ENCODE results near the gene FHOD3. TPM values are rescaled to one million over a fixed set of nuclear protein-coding genes. Genes with fewer than 3 reads are reported as not detected.
"Not testable (repeated sequence)": the region's sequence is repeated elsewhere in the genome, so short reads cannot be mapped to it uniquely, and the experiment has no call there.

Gene FHOD3
- total RNA-seq, 1 experiment from 2014 or later, result 23.1 TPM

- no peak for DNase-seq (ENCODE audit: extremely low read depth, low read depth)
Measured at GRCh38 chr18:36341944-36342343, 44.4 kb downstream of the FHOD3 start.

GRCh38 chr18:36348331-36348730 lies 50.8 kb downstream of the FHOD3 start:
- no peak for DNase-seq (ENCODE audit: extremely low read depth, low read depth)

GRCh38 chr18:36348971-36349417 lies 51.5 kb downstream of the FHOD3 start:
- no peak for DNase-seq (ENCODE audit: extremely low read depth, low read depth)

- no peak for DNase-seq (ENCODE audit: extremely low read depth, low read depth)
Measured at GRCh38 chr18:36349552-36349951, 52.0 kb downstream of the FHOD3 start.

DNA sequence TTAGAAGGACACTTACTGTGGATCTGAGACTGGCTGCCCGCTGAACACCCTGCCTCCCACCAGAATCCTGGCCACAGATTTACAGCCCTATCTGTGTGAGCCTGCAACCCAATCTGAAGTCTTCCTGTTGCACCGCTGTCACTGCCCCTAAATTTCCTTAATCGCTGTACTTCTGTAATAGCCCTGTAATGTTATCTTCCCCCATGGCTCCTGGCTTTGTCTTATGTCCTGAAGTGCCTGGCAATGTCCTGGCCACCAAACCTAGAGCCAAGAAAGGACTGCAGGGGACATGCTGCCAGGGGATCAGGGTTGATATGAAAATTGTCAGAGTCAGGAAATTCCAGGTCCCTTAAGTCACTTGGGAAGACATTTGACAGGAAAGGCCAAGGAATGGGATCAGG lies 52.7 kb downstream of the FHOD3 start:
- DNase-seq (ENCODE audit: extremely low read depth, low read depth), result no peak

DNA sequence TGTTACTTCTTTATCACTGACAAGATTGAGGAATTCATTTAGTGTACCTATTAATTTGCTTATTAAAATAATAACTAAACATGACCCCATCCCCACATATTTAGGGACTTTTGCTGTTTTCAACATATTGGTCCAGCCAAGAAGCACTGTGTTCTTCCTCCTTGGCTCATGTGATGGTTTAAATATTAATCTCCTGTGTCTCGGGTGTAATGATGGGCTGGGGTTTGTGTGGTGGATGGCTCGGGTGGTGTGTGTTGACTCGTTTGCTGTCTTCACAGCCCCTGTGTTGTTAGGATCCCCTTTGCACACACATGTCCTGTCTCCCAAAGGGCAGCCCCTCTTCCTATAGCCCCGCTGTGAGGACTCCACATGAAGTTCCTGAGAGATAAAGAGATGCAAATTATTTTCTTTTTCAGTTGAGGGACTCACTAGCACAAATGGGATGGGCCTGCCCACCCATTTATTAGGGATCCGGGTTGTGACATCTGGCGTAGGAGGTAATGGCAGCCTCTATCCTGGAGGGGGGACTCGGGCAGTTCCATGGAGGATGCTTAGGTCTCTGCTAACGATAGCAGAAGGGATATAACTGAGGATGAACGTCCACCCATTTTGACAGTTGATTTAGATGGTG lies 53.4 kb downstream of the FHOD3 start:
- no peak for DNase-seq (ENCODE audit: extremely low read depth, low read depth)

GRCh38 chr18:36352384-36352783 lies 54.9 kb downstream of the FHOD3 start:
- DNase-seq (ENCODE audit: extremely low read depth, low read depth), result no peak

- no peak for DNase-seq (ENCODE audit: extremely low read depth, low read depth)
Measured at GRCh38 chr18:36354989-36355388, 57.5 kb downstream of the FHOD3 start.

DNA sequence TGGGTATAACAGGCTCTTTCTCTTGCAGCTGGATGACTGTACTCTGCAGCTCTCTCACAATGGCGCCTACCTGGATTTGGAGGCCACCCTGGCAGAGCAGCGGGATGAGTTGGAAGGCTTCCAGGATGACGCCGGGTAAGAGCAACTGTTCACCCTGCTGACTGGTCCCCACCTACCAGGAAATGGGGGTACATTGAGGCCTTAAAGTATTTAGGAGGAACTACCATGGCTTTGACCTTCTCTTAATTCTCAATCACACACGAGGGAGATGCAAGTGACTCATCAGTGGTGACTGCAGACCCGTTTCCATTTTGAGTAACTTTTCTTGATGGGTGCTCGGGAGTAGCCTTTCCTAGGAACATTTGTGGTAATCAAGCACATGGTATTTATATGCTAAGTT lies 58.0 kb downstream of the FHOD3 start:
- DNase-seq (ENCODE audit: extremely low read depth, low read depth), result no peak

DNA sequence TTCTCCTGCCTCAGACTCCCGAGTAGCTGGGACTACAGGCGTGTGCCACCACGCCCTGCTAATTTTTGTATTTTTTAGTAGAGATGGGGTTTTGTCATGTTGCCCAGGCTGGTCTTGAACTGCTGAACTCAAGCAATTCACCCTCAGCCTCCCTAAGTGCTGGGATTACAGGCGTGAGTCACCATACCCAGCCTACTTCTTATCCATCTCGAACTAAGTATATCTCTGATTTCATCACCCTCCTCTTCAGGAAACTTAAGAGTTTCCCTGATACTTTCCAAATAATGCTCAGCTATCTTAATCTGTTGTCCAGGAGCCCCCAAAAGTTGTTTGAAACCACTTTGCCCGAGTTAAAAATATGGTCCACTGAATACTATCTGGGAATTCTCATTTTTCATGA lies 59.2 kb downstream of the FHOD3 start:
- DNase-seq (ENCODE audit: extremely low read depth, low read depth), result not testable (repeated sequence)

GRCh38 chr18:36358141-36358540 lies 60.6 kb downstream of the FHOD3 start:
- no peak for DNase-seq (ENCODE audit: extremely low read depth, low read depth)

DNA sequence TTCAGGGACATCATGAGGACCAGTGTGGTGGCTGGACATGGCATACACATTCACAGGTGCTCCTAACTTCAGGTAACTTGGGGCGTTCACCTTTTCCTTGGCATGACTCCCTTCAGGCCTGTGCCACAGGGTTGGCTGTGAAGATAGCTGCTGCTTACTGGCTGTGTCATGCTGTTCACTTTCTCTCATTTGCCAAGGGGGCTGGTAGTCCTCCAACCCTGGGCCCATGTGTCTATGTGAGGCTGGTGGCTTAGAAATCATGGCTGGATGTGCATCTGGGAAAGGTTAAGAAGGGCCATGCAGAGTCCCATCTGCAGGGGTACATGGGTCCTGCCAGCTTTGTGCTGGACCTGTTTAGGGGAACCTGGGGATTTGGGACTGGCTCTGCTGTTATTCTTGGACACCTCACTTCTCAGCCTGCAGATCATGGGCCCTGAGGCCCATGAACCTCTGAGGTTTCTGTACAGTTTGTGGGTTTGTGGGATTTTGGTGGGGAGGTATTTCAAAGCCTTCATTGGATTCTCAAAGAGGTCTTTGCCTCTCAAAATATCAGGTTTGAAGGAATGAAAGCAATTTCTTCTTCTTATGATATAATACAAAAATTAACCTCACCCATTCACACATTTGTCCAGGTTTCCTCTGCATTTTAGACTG lies 62.9 kb downstream of the FHOD3 start:
- DNase-seq (ENCODE audit: extremely low read depth, low read depth), result no peak

DNA sequence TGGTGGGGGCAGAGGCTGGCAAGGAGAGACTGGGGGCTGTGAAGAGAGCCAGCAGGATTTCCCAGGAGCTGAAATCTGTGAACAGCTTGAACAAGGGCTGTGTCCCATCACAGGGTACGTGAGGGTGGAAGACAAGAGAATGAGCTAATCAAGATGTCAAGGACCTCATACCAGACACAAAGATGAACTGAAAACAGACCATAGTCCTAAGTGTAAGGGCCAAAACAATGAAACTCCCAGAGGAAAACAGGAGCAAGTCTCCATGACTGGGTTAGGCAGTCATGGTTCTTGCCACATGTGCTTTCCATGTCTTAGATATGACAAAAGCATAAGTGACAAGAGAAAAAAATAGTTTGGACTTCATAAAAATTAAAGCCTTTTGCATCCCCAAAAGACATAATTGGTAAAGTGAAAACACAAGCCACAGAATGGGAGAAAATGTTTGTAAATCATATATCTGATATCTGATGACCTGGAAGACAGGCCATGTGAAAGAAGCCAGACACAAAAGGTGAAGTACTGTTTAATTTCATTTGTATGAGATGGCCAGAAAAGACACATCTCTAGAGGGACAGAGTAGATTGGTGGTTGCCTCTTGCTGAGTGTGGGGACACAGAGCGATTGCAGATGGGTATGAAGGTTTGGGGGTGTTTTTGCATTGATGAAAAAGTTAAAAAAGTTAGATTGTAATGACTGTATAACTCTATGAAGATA lies 67.6 kb downstream of the FHOD3 start:
- no peak for DNase-seq (ENCODE audit: extremely low read depth, low read depth)

DNA sequence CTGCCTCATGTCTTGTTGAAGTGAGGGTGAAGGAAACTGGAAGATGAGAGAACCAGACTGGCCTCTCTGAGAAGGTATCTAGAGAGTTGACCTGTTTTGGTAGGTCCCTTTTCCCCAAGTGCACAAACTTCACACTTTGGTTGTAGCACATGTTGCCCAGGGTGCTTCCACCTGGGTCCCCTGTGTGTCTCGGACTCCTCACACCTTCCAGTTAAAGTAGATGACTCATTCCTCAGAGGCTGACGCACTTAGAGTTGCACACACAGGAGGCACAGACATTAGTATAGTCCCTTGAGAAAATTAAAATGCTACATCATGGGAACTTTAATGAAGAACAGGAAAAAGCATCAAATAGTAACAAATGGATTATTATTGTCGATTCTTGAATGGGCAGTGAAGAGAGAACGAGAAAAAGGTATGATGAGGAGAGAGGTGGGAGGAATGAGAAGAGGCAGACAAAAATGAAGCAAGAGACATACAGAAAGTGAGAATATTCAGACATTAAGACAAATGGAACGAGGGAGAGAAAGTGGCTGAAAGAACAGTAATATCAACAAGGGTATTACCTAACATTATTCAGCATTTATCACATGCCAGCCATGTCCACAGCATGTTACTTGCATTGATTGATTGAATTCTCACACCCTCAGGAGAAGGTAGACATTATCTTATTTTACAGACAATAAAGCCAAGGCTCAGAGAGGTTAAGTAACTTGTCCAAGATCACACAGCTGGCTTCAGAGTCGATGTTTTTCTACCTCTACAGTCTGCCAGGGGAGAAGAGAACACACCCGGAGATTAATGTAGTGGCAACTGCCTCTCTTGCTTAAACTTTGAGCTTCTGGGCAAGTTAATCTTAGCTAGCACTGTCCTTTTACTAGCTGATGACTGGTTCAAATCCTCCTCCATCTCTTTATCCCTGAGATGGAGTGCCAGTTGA lies 68.6 kb downstream of the FHOD3 start:
- peak; percentile 40 for DNase-seq (ENCODE audit: extremely low read depth, low read depth)

GRCh38 chr18:36366994-36367839 lies 69.7 kb downstream of the FHOD3 start:
- DNase-seq (ENCODE audit: extremely low read depth, low read depth), result no peak

- no peak for DNase-seq (ENCODE audit: extremely low read depth, low read depth)
Measured at GRCh38 chr18:36368889-36369288, 71.4 kb downstream of the FHOD3 start.

GRCh38 chr18:36372903-36373311 lies 75.4 kb downstream of the FHOD3 start:
- DNase-seq (ENCODE audit: extremely low read depth, low read depth), result no peak

DNA sequence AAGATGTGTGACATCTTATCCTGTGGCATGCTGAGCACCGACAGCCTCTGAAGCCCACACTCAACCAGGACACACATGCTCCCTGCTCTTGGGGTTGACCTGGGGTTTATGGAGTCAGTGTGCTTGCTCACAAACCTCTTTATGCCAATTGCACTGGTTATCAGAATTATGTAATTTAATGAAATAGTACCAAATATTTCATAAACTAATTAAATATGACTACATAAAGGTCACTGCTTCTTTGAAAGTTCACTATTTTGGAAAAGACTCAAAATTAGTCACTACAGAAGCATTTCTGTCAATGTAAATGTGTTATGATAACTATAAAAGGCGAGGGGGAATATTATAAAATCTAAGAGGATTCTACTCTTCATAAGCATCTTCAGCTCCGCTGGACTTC lies 76.7 kb downstream of the FHOD3 start:
- DNase-seq (ENCODE audit: extremely low read depth, low read depth), result no peak

- DNase-seq (ENCODE audit: extremely low read depth, low read depth), result no peak
Measured at GRCh38 chr18:36375118-36375517, 77.6 kb downstream of the FHOD3 start.

DNA sequence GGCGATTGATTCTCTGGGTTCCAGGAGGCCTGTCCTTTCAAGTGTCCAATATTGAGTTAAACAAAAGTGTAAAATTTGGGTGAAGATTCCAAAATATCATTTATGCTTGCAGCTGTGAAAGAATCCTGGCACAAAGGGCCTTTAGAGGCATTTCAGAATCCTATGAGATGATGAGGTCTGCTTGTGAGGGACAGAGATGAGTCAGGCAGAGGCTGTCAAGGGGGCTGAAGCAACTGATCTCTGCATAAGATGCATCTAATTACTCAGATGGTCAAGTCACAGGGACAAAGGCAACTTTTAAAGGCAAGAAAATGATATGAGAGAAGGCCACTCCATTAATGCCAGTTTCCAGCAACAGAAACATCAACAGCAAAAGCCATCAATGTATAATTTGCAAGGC lies 78.8 kb downstream of the FHOD3 start:
- DNase-seq (ENCODE audit: extremely low read depth, low read depth), result no peak

Measured in NCI-H460 (cell line).